H1 (cell line): ENCODE data around the gene EBPL. TPM values are rescaled to one million over a fixed set of nuclear protein-coding genes. Genes with fewer than 3 reads are reported as not detected.

ENCODE experiments used
- HDAC6 ChIP-seq: IDR thresholded peaks from one replicate; pipeline ENCODE4 v1.7.1; 2012; ENCODE audit warnings: low read depth, mild to moderate bottlenecking, inconsistent platforms, low read length, moderate library complexity
- JUN ChIP-seq: IDR thresholded peaks from 2 replicates; pipeline ENCODE4 v1.6.1; 2011; ENCODE audit warnings: low read depth, mild to moderate bottlenecking, improper control_type of control experiment, low read length
- JUND ChIP-seq: IDR thresholded peaks from 2 replicates; pipeline ENCODE4 v1.6.1; 2011; ENCODE audit warnings: mild to moderate bottlenecking, improper control_type of control experiment, low read length
- polyA plus RNA-seq, 7 experiments: library from polyadenylated mRNA; depleted of rRNA in 3 of 7; stranded (reverse) in 5 of 7; unstranded in 2 of 7; fragments of >200 nt in 5 of 7; fragments of 200-250 nt in 2 of 7; gene quantifications; 1 replicate in 5 of 7; 2 replicates in 1 of 7; 4 replicates in 1 of 7; pipeline versions ENCODE4 v1.2.1 to v1.2.3, GENCODE V29; 2011 to 2013; ENCODE audit warnings: missing spikeins in 2 of 7, mixed read lengths in 2 of 7
- total RNA-seq: library from RNA; stranded (reverse); fragmentation: NEBNext Ultra II Directional; extraction: Animal tissue kit (Norgen Biotek cat#: 25700); gene quantifications from 2 replicates; pipeline ENCODE4 v1.2.1, GENCODE V29; 2021
- TF ChIP-seq, protein P1 (sequence below): fragments of 300-600 bp; sonication (generic); IDR thresholded peaks from 2 replicates; pipeline ENCODE4 v1.7.1; 2012; ENCODE audit warnings: low read length, moderate library complexity, mild to moderate bottlenecking, inconsistent platforms; ENCODE audit not compliant: insufficient replicate concordance

EBPL gene
- total and polyA plus RNA-seq, 2 of the 8 experiments (the other 6 are each of a cell fraction or from before 2014, with no cell fraction given), result 130 to 204 TPM

- TF ChIP-seq, protein P1, sequence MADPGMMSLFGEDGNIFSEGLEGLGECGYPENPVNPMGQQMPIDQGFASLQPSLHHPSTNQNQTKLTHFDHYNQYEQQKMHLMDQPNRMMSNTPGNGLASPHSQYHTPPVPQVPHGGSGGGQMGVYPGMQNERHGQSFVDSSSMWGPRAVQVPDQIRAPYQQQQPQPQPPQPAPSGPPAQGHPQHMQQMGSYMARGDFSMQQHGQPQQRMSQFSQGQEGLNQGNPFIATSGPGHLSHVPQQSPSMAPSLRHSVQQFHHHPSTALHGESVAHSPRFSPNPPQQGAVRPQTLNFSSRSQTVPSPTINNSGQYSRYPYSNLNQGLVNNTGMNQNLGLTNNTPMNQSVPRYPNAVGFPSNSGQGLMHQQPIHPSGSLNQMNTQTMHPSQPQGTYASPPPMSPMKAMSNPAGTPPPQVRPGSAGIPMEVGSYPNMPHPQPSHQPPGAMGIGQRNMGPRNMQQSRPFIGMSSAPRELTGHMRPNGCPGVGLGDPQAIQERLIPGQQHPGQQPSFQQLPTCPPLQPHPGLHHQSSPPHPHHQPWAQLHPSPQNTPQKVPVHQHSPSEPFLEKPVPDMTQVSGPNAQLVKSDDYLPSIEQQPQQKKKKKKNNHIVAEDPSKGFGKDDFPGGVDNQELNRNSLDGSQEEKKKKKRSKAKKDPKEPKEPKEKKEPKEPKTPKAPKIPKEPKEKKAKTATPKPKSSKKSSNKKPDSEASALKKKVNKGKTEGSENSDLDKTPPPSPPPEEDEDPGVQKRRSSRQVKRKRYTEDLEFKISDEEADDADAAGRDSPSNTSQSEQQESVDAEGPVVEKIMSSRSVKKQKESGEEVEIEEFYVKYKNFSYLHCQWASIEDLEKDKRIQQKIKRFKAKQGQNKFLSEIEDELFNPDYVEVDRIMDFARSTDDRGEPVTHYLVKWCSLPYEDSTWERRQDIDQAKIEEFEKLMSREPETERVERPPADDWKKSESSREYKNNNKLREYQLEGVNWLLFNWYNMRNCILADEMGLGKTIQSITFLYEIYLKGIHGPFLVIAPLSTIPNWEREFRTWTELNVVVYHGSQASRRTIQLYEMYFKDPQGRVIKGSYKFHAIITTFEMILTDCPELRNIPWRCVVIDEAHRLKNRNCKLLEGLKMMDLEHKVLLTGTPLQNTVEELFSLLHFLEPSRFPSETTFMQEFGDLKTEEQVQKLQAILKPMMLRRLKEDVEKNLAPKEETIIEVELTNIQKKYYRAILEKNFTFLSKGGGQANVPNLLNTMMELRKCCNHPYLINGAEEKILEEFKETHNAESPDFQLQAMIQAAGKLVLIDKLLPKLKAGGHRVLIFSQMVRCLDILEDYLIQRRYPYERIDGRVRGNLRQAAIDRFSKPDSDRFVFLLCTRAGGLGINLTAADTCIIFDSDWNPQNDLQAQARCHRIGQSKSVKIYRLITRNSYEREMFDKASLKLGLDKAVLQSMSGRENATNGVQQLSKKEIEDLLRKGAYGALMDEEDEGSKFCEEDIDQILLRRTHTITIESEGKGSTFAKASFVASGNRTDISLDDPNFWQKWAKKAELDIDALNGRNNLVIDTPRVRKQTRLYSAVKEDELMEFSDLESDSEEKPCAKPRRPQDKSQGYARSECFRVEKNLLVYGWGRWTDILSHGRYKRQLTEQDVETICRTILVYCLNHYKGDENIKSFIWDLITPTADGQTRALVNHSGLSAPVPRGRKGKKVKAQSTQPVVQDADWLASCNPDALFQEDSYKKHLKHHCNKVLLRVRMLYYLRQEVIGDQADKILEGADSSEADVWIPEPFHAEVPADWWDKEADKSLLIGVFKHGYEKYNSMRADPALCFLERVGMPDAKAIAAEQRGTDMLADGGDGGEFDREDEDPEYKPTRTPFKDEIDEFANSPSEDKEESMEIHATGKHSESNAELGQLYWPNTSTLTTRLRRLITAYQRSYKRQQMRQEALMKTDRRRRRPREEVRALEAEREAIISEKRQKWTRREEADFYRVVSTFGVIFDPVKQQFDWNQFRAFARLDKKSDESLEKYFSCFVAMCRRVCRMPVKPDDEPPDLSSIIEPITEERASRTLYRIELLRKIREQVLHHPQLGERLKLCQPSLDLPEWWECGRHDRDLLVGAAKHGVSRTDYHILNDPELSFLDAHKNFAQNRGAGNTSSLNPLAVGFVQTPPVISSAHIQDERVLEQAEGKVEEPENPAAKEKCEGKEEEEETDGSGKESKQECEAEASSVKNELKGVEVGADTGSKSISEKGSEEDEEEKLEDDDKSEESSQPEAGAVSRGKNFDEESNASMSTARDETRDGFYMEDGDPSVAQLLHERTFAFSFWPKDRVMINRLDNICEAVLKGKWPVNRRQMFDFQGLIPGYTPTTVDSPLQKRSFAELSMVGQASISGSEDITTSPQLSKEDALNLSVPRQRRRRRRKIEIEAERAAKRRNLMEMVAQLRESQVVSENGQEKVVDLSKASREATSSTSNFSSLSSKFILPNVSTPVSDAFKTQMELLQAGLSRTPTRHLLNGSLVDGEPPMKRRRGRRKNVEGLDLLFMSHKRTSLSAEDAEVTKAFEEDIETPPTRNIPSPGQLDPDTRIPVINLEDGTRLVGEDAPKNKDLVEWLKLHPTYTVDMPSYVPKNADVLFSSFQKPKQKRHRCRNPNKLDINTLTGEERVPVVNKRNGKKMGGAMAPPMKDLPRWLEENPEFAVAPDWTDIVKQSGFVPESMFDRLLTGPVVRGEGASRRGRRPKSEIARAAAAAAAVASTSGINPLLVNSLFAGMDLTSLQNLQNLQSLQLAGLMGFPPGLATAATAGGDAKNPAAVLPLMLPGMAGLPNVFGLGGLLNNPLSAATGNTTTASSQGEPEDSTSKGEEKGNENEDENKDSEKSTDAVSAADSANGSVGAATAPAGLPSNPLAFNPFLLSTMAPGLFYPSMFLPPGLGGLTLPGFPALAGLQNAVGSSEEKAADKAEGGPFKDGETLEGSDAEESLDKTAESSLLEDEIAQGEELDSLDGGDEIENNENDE, result no peak
- TF ChIP-seq HDAC6 (no peak), JUND (no peak), JUN (no peak)
- TF ChIP-seq, all 59 proteins: peak for 0
Measured at GRCh38 chr13:49670828-49671227, 20.5 kb downstream of the EBPL start (continued).
